Stimulated activated naive CD8-positive, alpha-beta T cell treated with anti-CD3 and anti-CD28 coated beads, Interleukin-15, Interleukin-2, amounts not matched to agents 100 ng/mL and 50 ng/mL, for 24 hours (primary cell): ENCODE results near the gene ITPR2.
"Not testable (repeated sequence)": the region's sequence is repeated elsewhere in the genome, so short reads cannot be mapped to it uniquely, and the experiment has no call there.

ENCODE experiments used
- H3K27ac Mint-ChIP-seq: one replicate; pipeline ENCODE4 v1.8.0; 2021; ENCODE audit warnings: mild to moderate bottlenecking, mixed read lengths
- H3K27me3 Mint-ChIP-seq: one replicate; pipeline ENCODE4 v1.8.0; 2021; ENCODE audit warnings: mixed read lengths
- H3K36me3 Mint-ChIP-seq: one replicate; pipeline ENCODE4 v1.8.0; 2021; ENCODE audit warnings: low read depth, mixed read lengths
- H3K4me1 Mint-ChIP-seq: one replicate; pipeline ENCODE4 v1.8.0; 2021; ENCODE audit warnings: low read depth, mixed read lengths
- H3K4me3 Mint-ChIP-seq: one replicate; pipeline ENCODE4 v1.8.0; 2021; ENCODE audit warnings: mild to moderate bottlenecking, mixed read lengths
- H3K9me3 Mint-ChIP-seq: one replicate; pipeline ENCODE4 v1.8.0; 2021; ENCODE audit warnings: mixed read lengths

The ITPR2 gene

DNA sequence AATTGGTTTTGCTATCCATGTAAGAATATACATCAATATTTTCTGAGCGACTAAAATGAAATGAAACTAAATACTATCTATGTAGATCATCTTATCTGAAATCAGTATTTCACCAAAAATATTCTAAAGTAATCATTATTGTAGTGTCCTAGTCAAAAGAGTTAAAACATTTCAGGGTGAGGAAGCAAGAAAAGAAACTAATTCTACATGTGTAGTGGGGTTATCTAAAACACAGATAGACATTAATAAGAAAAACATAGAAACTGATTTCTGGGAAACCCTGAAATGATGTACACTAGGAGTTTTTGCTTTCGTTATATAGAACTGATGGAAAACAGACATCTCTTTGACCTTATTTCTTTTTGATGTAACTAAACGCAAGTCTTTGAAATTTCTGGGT, 379.7 kb downstream of the ITPR2 start:
- H3K4me3 Mint-ChIP-seq, result no peak overlapping the region
- no peak overlapping the region for H3K27ac Mint-ChIP-seq
- H3K4me1 Mint-ChIP-seq, result no peaks in the 10 kb centered on the region
- peaks cover 41% of the 10 kb centered on the region for H3K36me3 Mint-ChIP-seq
- no peaks in the 10 kb centered on the region for H3K9me3 Mint-ChIP-seq
- no peaks in the 10 kb centered on the region for H3K27me3 Mint-ChIP-seq

GRCh38 chr12:26452511-26452910, 380.5 kb downstream of the ITPR2 start:
- no peaks in the 10 kb centered on the region for H3K27me3 Mint-ChIP-seq
- H3K9me3 Mint-ChIP-seq, result no peaks in the 10 kb centered on the region
- H3K4me3 Mint-ChIP-seq, result no peak overlapping the region
- no peak overlapping the region for H3K27ac Mint-ChIP-seq
- peaks cover 34% of the 10 kb centered on the region for H3K36me3 Mint-ChIP-seq
- no peaks in the 10 kb centered on the region for H3K4me1 Mint-ChIP-seq

- Mint-ChIP-seq H3K4me1 (no peaks in the 10 kb centered on the region), H3K27me3 (no peaks in the 10 kb centered on the region), H3K4me3 (no peak overlapping the region), H3K27ac (no peak overlapping the region), H3K9me3 (no peaks in the 10 kb centered on the region), H3K36me3 (peaks cover 27% of the 10 kb centered on the region)
These were observed 381.2 kb downstream of the ITPR2 start for GRCh38 chr12:26451763-26452162.

GRCh38 chr12:26445909-26446308, 387.1 kb downstream of the ITPR2 start:
- Mint-ChIP-seq H3K27ac (no peak overlapping the region), H3K9me3 (no peaks in the 10 kb centered on the region), H3K4me3 (no peak overlapping the region), H3K27me3 (no peaks in the 10 kb centered on the region), H3K36me3 (peaks cover 45% of the 10 kb centered on the region), H3K4me1 (no peaks in the 10 kb centered on the region)

GRCh38 chr12:26443309-26443708, 389.7 kb downstream of the ITPR2 start:
- Mint-ChIP-seq H3K27ac (no peak overlapping the region), H3K9me3 (no peaks in the 10 kb centered on the region), H3K4me3 (no peak overlapping the region), H3K4me1 (no peaks in the 10 kb centered on the region), H3K36me3 (peaks cover 46% of the 10 kb centered on the region), H3K27me3 (no peaks in the 10 kb centered on the region)

DNA sequence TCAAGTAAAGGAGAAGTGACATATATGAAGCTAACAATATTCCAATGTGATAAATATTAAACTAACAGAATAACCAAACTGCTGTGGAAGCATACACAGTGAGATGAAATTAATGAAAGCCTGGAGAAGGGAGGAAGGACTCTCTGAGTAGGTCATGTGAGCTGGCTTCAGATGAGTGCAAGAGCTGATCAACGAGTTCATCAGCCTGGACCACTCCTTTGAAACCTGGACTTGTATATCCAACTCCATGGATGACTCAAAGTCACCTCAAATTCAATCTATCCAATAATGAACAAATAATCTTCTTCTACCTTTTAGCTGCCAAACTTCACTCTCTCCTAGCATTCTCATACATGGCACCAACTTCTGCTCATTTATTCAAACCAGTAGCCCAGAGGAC, 391.6 kb downstream of the ITPR2 start:
- Mint-ChIP-seq H3K36me3 (peaks cover 46% of the 10 kb centered on the region), H3K27me3 (no peaks in the 10 kb centered on the region), H3K27ac (no peak overlapping the region), H3K4me1 (no peaks in the 10 kb centered on the region), H3K9me3 (no peaks in the 10 kb centered on the region), H3K4me3 (no peak overlapping the region)

- Mint-ChIP-seq H3K36me3 (peaks cover 26% of the 10 kb centered on the region), H3K4me3 (no peak overlapping the region), H3K9me3 (no peaks in the 10 kb centered on the region), H3K27ac (no peak overlapping the region), H3K27me3 (no peaks in the 10 kb centered on the region), H3K4me1 (no peaks in the 10 kb centered on the region)
These were observed 398.0 kb downstream of the ITPR2 start for GRCh38 chr12:26435069-26435404.

DNA sequence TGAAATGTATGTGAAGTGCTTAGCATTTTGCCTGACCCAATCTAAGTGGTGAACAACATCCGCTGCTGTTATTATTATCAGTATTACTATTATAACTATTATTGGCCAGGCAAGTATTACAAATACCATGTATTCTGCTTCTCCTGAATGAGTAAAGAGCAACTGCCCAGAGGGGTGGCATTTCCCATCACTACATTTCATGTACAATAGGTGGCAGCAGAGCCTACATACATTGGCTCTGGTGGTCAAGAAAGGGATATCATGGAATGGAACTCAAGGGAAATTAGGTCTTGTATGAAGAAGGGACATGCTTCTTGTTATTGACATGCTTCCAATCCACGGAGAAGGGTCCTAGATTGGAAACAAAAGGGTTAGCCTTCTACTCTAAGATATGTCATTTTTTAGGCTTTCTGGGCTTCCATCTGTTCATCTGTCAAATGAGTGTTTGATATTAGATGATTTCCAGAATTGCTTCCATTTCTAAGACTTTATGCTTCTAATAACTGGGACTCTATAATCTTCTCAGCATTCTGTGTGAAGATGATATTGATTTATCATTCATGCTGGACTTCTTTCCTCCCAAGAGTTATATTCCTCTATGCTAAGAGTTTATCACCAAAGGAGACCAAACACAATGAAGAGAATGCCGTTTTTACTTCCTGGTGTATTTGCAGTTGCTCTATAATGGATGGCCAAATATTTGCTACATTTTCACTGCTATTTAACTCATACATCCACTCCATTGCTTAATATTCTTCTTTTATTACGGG, 398.5 kb downstream of the ITPR2 start:
- Mint-ChIP-seq H3K27me3 (no peaks in the 10 kb centered on the region), H3K9me3 (no peaks in the 10 kb centered on the region), H3K36me3 (peaks cover 26% of the 10 kb centered on the region), H3K4me1 (no peaks in the 10 kb centered on the region), H3K4me3 (no peak overlapping the region), H3K27ac (no peak overlapping the region)

DNA sequence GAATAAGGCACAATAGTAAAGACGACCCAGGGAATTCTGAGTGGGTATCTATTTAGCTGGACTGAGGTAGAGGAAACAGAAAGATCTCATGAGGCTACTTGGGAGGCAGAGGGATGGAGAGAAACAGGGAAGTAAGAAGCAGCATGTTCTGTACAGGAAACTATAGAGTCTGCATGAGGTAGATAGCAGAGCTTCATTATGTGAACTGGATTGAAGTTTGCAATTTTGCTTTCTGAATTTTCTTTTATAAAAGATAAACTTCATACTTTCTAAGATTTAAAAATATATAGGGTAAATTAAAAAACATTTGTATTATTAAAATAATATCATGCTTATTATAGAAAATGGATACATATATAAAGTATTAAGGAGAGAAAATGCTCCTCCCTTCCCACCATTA, 399.3 kb downstream of the ITPR2 start:
- not testable (repeated sequence) for H3K4me3 Mint-ChIP-seq, H3K9me3 Mint-ChIP-seq, H3K4me1 Mint-ChIP-seq, H3K27ac Mint-ChIP-seq, H3K27me3 Mint-ChIP-seq
- H3K36me3 Mint-ChIP-seq, result peaks cover 25% of the 10 kb centered on the region

GRCh38 chr12:26431211-26431610, 401.8 kb downstream of the ITPR2 start:
- H3K27ac Mint-ChIP-seq, result no peak overlapping the region
- no peaks in the 10 kb centered on the region for H3K9me3 Mint-ChIP-seq
- H3K27me3 Mint-ChIP-seq, result no peaks in the 10 kb centered on the region
- H3K36me3 Mint-ChIP-seq, result peaks cover 32% of the 10 kb centered on the region
- H3K4me1 Mint-ChIP-seq, result no peaks in the 10 kb centered on the region
- H3K4me3 Mint-ChIP-seq, result no peak overlapping the region

DNA sequence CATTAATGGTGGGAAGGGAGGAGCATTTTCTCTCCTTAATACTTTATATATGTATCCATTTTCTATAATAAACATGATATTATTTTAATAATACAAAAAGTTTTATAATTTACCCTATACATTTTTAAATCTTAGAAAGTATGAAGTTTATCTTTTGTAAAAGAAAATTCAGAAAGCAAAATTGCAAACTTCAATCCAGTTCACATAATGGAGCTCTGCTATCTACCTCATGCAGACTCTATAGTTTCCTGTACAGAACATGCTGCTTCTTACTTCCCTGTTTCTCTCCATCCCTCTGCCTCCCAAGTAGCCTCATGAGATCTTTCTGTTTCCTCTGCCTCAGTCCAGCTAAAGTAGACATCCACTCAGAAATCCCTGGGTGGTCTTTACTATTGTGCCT, 402.4 kb downstream of the ITPR2 start:
- not testable (repeated sequence) for H3K27ac Mint-ChIP-seq, H3K4me3 Mint-ChIP-seq, H3K27me3 Mint-ChIP-seq, H3K4me1 Mint-ChIP-seq, H3K9me3 Mint-ChIP-seq
- H3K36me3 Mint-ChIP-seq, result peaks cover 37% of the 10 kb centered on the region

DNA sequence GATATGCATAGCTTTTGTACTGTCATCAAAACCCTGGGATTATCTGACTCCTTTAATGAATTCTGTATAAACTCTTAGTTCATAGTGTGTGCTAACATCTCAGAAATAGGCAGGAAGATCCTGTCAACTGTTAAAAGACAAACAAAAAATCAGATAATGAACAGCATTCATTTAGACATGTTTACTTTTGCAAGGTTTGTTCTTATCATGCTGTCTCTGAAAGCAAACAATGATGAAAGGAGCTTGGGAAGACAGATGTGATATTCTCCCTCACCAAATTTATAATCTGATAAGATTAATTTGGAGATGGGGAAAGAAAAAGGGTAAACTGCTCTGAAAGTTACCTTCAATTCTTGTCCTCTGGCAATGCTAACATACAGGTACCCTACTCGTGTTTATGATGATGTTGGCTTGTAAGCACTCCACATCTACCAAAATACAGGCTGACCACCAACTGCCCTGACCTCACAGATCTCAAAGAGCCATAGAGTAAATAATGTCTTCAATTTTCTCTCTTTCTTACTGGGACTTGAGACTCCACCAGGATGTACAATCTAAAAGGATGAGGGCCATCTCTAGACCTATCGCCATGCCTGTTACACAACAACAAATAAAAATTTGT, 403.8 kb downstream of the ITPR2 start:
- no peaks in the 10 kb centered on the region for H3K4me1 Mint-ChIP-seq
- no peak overlapping the region for H3K27ac Mint-ChIP-seq
- peaks cover 28% of the 10 kb centered on the region for H3K36me3 Mint-ChIP-seq
- no peaks in the 10 kb centered on the region for H3K27me3 Mint-ChIP-seq
- no peak overlapping the region for H3K4me3 Mint-ChIP-seq
- no peaks in the 10 kb centered on the region for H3K9me3 Mint-ChIP-seq

DNA sequence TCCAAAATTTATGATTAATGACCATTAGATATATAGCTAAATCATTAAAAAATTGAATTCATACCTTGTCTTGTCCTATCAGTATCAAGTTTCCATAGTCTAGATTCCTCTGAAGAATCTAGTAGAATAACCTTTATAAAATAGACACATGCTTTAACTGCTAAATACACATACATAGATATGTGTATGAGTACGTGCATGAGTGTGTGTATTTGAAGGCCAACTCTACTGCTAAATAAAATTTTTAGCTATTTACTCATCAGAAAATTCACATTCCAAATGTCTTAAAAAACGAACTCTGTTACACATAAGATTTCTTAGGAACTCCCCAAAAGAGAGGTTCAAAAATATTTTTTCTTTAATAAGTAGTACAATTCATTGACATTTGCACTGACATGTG, 404.6 kb downstream of the ITPR2 start:
- no peaks in the 10 kb centered on the region for H3K9me3 Mint-ChIP-seq

DNA sequence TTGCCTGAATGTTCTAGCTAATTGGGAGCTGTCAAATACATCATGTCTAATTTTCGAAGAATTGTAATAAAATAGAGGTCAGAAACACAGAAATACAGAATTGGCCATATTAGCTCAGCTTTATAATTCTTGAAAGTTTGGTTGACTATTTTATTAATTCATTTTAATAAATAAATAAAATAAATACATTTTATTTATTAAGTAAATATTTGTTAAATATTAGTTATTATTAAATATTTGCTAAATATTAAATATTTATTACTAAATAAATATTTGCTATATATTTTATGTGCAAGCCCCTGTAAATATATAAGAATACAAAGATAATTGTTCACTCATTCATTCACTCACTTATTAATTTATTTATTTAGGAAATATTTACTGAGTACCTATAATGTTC, 406.3 kb downstream of the ITPR2 start:
- Mint-ChIP-seq H3K36me3 (peaks cover 32% of the 10 kb centered on the region), H3K4me1 (no peaks in the 10 kb centered on the region), H3K27ac (no peak overlapping the region), H3K9me3 (no peaks in the 10 kb centered on the region), H3K27me3 (no peaks in the 10 kb centered on the region), H3K4me3 (no peak overlapping the region)

More for the DNA sequence above, 404.6 kb downstream of the ITPR2 start:
- H3K36me3 Mint-ChIP-seq, result peaks cover 31% of the 10 kb centered on the region
- H3K4me3 Mint-ChIP-seq, result no peak overlapping the region
- H3K27me3 Mint-ChIP-seq, result no peaks in the 10 kb centered on the region
- no peaks in the 10 kb centered on the region for H3K4me1 Mint-ChIP-seq
- H3K27ac Mint-ChIP-seq, result no peak overlapping the region

- H3K36me3 Mint-ChIP-seq, result peaks cover 38% of the 10 kb centered on the region
These were observed 407.3 kb downstream of the ITPR2 start for GRCh38 chr12:26425587-26426260.

More at GRCh38 chr12:26425587-26426260, 407.3 kb downstream of the ITPR2 start:
- H3K4me1 Mint-ChIP-seq, result no peaks in the 10 kb centered on the region
- no peaks in the 10 kb centered on the region for H3K9me3 Mint-ChIP-seq
- no peak overlapping the region for H3K27ac Mint-ChIP-seq
- H3K27me3 Mint-ChIP-seq, result no peaks in the 10 kb centered on the region
- H3K4me3 Mint-ChIP-seq, result no peak overlapping the region
